ENCODE results near the gene SPOCK1.
A peak's percentile ranks its signal among the peaks of the same experiment; 100 is the strongest.
"Not testable (repeated sequence)": the region's sequence is repeated elsewhere in the genome, so short reads cannot be mapped to it uniquely, and the experiment has no call there.

The SPOCK1 gene
- total RNA-seq = 0 to 0.06 reads per million in 2 experiments

DNA sequence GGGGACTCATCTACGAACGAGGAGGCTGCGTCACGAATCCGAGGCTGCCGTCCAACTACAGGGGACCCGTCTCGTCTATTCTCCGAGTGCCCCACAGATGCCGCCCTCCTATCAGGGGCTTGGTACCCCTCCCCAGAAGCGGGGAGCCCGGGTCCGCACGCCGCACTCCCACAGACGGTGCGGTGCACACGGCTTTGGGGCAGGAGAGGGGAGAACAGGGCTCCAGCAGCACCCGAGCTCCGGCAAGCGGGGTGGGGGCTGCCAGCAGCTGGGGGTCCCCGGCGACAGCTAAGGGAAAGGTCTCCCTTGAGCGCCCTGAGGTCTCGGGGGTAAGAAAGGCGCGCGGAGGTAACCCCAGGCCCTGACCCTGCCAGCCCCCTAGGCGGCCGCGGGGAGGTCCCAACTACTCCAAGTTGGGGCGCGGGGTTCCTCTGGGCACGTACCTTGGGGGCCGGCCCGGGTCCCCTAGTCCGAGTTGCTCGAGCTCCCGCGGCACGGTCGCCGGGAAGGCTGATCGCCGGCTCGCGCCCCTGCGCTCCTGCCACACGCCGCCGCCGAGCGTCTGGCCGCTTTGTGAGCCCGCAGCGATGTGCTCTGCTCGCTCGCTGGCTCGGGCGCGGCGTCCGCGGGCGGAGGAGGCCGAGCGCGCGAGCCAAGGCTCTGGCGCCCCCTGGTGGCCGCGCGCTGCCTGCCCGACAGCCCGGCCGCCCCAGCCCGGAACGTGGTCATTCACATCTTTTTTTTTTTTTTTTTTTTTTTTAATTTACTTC lies at the start of gene SPOCK1:
SPOCK1 (minus strand) TSS at position 591 of the 770 bp plus-strand sequence.
- DNase-seq (ENCODE audit: low read depth) = peak; percentile 31

- DNase-seq (ENCODE audit: low read depth) = no peak
These were observed 46.8 kb upstream of the SPOCK1 start for GRCh38 chr5:137545956-137546355.

DNA sequence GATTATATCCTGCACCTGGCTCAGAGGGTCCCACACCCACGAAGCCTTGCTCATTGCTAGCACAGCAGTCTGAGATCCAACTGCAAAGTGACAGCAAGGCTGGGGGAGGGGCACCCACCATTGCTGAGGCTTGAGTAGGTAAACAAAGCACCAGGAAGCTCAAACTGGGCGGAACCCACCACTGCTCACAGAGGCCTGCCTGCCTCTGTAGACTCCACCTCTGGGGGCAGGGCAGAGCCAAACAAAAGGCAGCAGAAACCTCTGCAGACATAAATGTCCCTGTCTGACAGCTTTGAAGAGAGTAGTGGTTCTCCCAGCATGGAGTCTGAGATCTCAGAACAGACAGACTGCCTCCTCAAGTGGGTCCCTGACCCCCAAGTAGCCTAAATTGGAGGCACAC lies 36.3 kb upstream of the SPOCK1 start:
- DNase-seq (ENCODE audit: low read depth) = not testable (repeated sequence)

DNA sequence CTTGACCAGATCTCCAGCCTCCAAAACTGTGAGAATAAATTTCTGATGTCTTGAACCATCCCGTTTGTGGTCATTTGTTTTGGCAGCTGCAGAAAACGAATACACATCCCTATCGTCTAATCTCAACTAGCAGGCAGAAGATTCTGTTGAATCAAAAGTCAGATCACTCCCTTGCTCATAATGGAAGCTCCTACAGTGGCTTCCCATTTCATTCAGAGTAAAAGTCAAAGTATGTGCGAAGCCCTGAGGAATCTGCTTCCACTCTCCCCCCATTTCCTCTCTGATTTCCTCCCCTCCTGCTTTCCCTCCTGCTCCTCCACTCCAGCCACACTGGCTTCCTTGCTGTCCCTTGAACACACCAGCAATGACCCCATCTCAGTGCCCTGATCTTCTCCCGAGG lies 34.8 kb upstream of the SPOCK1 start:
- DNase-seq (ENCODE audit: low read depth) = no peak

GRCh38 chr5:137531266-137531665 lies 32.1 kb upstream of the SPOCK1 start:
- no peak for DNase-seq (ENCODE audit: low read depth)

GRCh38 chr5:137521246-137521645 lies 22.1 kb upstream of the SPOCK1 start:
- no peak for DNase-seq (ENCODE audit: low read depth)

GRCh38 chr5:137516961-137517360 lies 17.8 kb upstream of the SPOCK1 start:
- DNase-seq (ENCODE audit: low read depth) = no peak

GRCh38 chr5:137516251-137516797 lies 17.2 kb upstream of the SPOCK1 start:
- DNase-seq (ENCODE audit: low read depth) = no peak

- no peak for DNase-seq (ENCODE audit: low read depth)
These were observed 16.1 kb upstream of the SPOCK1 start for GRCh38 chr5:137515238-137515637.

- no peak for DNase-seq (ENCODE audit: low read depth)
These were observed 11.5 kb upstream of the SPOCK1 start for GRCh38 chr5:137510671-137511070.

GRCh38 chr5:137507150-137507549 lies 8.0 kb upstream of the SPOCK1 start:
- DNase-seq (ENCODE audit: low read depth) = no peak

GRCh38 chr5:137506296-137506695 lies 7.2 kb upstream of the SPOCK1 start:
- DNase-seq (ENCODE audit: low read depth) = no peak

- DNase-seq (ENCODE audit: low read depth) = no peak
These were observed 5.8 kb upstream of the SPOCK1 start for GRCh38 chr5:137504916-137505315.

DNA sequence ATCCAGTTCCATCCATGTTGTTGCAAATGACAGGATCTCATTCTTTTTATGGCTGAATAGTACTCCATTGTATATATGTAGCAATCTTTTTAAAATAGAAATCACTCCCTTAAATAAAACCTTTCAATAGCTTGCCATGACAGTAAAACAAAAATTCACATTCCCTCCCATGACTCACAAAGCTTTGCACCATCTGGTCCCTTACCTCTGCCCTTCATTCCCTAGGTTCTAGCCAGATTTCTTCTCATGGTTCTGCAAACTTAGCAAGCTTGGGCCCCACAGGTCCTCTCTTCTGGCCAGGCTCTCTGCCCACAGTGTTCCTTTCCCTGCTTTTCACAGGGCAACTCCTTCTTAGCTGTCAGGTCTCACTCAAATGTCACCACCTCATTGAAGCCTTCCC lies 4.3 kb upstream of the SPOCK1 start:
- DNase-seq (ENCODE audit: low read depth) = no peak

GRCh38 chr5:137502632-137503031 lies 3.5 kb upstream of the SPOCK1 start:
- no peak for DNase-seq (ENCODE audit: low read depth)

DNA sequence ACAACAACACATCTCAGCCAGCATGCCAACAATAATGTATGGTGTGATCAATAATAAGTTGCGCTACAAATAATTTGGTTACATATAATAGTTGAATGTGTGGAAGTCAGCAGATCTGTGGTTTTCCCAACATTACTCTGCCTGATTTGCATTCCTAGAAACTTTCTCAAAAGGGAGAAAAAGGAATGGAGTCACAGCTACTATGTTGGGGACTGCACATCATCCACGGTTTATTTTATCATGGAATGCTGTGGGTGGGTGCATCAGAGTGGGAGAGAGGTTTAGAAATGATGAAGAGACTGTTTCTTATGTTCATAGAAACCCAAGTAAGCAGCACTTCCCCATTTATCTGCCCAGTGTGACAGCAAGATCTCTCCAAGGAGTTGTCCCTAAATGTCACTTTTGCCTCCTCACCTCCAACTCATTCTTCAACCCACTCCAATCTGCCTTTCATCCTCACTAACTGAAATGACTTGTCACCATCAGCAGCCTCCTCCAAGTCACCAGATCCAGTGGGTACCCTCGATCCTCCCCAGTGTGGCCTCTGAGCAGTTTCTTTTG lies 2.8 kb upstream of the SPOCK1 start:
- no peak for DNase-seq (ENCODE audit: low read depth)

DNA sequence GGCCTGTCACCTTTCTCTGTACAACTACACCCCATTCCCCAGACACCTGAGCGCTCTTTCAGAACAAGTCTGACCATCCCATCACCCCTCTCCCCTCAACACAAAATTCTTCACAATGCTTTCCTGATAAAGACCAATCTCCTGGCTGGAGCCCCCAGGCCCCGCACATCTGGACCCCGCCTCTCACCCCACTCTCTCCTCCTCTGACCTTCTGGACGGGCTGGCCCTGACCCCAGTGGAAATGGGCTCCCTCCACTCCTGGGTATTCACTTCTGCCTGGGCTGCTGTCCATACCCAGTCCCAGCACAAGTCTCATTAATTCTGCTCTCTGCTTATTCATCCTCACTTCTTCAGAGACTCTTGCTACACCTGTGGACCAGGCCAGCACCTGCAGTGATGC lies 2.1 kb upstream of the SPOCK1 start:
- no peak for DNase-seq (ENCODE audit: low read depth)

DNA sequence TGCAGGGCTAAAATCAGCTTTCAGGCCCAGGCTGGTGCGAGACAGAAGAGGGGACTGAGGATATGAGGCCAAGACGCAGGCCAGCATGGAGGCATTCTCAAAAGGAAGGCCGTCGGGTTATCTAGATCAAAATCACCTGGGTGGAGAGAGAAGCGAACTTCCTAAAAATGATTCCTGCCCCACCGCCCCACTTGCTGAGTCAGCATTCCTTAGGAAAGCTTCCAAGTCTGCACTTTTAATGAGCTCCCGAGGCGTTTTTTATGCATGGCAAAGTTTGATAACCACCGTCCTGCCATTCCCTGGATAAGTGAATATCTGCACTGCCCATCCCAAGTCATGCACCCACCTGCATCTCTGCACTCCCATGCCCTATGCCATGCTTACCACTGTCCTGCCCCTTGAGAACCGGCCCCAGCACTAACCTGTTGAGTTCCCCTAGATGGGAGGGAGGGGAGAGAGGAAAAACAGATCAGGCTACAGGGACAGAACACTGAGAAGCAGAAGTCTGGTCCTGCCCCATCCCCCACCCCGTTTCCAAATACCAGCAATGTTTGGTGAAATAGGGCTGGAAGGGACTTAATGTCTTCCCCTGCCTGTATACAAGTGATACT lies 1.6 kb upstream of the SPOCK1 start:
- no peak for DNase-seq (ENCODE audit: low read depth)

GRCh38 chr5:137499506-137499847 lies 351 bp upstream of the SPOCK1 start:
- not testable (repeated sequence) for DNase-seq (ENCODE audit: low read depth)

GRCh38 chr5:137498301-137498735 lies 808 bp downstream of the SPOCK1 start:
- no peak for DNase-seq (ENCODE audit: low read depth)

- DNase-seq (ENCODE audit: low read depth) = no peak
These were observed 1.5 kb downstream of the SPOCK1 start for GRCh38 chr5:137497396-137498290.

- no peak for DNase-seq (ENCODE audit: low read depth)
These were observed 2.2 kb downstream of the SPOCK1 start for GRCh38 chr5:137496919-137497318.
